GM12891 (cell line): ENCODE measurements around the gene MRM3.
"Not testable (repeated sequence)": the region's sequence is repeated elsewhere in the genome, so short reads cannot be mapped to it uniquely, and the experiment has no call there.

Experiments
- DNase-seq: peaks from one replicate; pipeline ENCODE4 v3.0.0; 2011; ENCODE audit warnings: low spot score; ENCODE audit not compliant: insufficient read length
- FAIRE-seq: peaks from 2 replicates; lab custom pipeline; 2011; peaks lifted over from hg19 to GRCh38; lab: Jason Lieb, UNC
- PAX5 ChIP-seq: IDR thresholded peaks from 2 replicates; pipeline ENCODE4 v1.6.1; 2011; ENCODE audit warnings: low read length, moderate library complexity, mild to moderate bottlenecking; ENCODE audit not compliant: insufficient read depth, severe bottlenecking
- POLR2A ChIP-seq: IDR thresholded peaks from 2 replicates; pipeline ENCODE4 v1.6.1; 2011; ENCODE audit warnings: low read depth, low read length, control low read depth
- POLR2AphosphoS5 ChIP-seq: IDR thresholded peaks from 2 replicates; pipeline ENCODE4 v1.6.1; 2011; ENCODE audit warnings: low read depth, low read length, control low read depth
- POU2F2 ChIP-seq: IDR thresholded peaks from 2 replicates; pipeline ENCODE4 v1.6.1; 2011; ENCODE audit warnings: low read depth, mild to moderate bottlenecking, control low read depth, low read length, moderate library complexity
- SPI1 ChIP-seq: IDR thresholded peaks from 2 replicates; pipeline ENCODE4 v1.6.1; 2011; ENCODE audit warnings: low read depth, low read length, control low read depth
- TAF1 ChIP-seq: IDR thresholded peaks from 2 replicates; pipeline ENCODE4 v1.6.1; 2011; ENCODE audit warnings: low read depth, low read length, control low read depth

The MRM3 gene

DNA sequence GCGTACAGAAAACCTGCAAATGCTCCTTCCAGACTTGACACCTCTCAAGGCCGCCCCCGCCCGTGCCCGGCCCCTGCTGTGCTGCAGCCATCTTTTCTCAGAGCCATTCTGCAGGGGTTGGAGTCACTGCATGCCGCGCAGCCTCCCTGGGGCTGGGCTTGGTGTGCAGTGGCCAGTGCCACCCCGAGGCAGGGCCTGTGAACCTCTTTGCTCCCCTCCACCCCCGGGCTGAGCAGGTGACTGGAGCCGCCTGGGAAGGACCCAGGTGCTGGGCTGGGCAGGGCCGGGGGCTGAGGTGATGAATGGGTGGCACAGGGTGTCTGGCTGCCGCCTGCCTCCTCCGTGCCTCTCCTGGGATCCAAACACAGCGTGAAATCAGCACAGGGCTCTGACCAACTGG lies 20.3 kb downstream of the MRM3 start:
- TF ChIP-seq TAF1 (no peak), POLR2AphosphoS5 (no peak), SPI1 (no peak), POLR2A (no peak), POU2F2 (no peak)
- no peak for DNase-seq
- no peak for FAIRE-seq

DNA sequence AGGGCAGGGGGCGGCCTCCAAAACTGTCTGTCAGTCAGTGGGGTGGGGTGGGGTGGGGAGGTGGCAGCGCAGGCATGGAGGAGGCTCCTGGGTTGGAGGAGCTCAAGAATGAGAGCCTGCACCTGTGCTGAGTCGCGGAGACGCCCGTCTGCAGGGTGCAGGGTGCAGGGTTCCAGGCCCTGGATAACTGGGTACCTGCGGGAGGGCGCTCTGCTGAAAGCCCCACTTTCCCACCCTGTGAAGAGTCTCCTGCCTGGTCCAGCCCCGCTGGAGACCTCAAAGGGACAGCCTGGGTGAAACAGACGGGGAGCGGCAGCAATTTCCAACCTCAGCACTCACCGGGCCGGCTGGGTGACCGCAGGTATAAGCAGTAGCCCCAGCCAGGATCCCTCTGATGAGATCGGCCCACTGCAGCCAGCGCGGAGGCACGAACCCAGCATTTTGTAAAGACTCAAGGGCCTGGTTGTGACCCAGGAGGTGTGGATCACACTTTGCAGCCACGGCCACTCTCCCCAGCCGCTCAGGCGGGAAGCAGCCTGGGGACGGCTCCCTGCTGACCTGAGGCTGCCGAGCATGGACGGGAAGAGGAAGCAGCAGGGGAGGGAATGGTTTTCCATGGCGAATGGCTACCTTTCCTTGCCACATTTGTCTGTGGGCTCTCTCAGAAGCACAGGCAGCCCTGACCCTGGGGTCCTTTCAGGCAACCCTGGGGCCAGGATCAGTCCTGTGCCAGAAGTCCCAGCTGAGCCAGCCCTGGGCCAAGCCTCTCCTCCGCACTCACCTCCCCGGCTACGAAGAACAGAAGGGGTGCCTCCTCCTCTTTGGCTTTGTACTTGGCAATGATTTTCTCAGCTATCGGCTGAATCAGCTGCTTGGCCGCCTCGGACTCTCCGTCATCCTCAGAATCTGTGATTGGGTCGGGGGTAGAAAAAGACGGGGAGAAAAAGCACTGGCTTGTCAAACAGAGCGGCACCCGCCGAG lies 21.0 kb downstream of the MRM3 start:
- TF ChIP-seq SPI1 (no peak), TAF1 (no peak), POLR2A (no peak), POU2F2 (no peak), POLR2AphosphoS5 (no peak)
- DNase-seq (no peak), FAIRE-seq (no peak)

DNA sequence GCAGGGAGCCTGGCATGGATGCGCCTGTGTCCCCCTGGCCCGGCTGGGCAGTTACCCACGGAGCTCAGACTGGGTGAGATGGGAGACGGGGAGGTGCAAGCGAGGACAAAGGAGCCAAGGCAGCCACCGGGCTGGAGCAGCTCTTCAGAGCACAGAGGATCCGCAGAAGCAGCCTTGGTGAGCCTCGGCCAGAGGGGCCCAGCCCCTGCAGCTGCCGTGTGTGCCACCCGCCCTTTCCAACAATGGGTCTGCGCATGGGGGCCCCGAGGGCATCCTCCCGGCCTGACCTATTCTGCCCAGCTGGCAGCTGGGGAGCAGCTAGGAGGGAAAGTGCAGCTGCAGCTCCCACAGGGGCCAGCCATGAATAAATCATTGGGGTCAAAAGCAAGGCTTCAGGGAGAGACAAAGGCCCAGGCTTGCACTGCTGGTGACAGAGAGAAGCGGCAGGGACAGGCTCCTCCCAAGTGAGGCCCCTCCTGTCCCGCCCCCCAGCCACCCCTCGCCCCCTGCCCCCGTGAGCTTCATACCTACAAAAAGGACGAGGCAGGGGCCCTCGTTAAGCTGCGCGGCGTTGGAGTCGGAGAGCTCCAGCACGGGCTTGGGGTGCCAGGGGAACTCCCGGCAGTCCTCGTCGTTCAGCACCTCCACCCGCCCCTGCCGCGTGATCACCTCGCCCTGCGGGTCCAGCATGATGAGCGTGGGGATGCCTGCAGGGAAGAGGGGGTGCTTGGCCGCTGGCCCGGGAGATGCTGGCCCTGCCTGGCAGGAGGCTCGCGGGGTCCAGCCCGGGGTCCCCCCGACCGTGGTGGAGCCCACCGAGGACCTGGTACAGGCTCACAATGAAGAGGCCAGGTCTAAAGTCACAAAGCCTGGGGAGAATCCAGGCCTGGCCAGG lies 22.6 kb downstream of the MRM3 start:
- FAIRE-seq, result no peak
- TF ChIP-seq POLR2A (no peak), POLR2AphosphoS5 (no peak), POU2F2 (no peak), TAF1 (no peak), PAX5 (no peak), SPI1 (no peak)
- no peak for DNase-seq

DNA sequence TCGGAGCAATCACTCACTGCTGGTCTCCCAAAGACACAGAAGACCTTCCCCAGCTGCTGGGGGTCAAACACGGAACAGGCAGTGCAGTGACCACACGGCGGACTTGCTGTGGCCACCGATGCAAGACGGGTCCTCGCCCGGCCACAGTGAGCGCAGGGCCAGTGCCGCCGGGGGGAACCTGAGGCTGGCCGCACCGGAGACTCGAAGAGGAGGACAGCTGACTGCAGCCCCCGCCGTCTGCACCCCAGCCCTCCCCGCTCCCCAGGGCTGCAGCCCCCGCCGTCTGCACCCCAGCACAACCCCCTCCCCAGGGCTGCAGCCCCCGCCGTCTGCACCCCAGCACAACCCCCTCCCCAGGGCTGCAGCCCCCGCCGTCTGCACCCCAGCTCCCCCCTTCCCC lies 23.7 kb downstream of the MRM3 start:
- FAIRE-seq, DNase-seq: not testable (repeated sequence)

DNA sequence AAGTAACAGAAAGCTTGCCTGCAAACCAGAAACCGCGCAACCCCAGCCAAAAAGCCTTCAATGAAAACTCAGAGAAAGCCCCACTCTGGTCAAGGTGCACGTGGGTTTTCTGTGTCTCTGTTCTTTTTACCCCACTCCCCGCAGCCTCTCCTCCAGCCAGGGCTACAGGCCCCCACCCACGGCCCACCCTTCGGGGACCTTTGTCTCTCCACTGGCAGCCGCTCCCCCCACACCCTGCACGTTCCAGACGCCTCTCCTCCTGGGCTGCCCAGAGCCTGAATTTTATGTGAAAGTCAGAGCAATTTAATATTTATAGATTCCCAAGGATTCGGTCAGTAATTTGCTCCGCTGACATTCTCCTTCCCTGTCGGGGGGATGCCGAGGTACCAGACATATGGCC lies 24.2 kb downstream of the MRM3 start:
- FAIRE-seq (no peak), DNase-seq (no peak)
- TF ChIP-seq PAX5 (no peak), POU2F2 (no peak), TAF1 (no peak), SPI1 (no peak), POLR2AphosphoS5 (no peak), POLR2A (no peak)

DNA sequence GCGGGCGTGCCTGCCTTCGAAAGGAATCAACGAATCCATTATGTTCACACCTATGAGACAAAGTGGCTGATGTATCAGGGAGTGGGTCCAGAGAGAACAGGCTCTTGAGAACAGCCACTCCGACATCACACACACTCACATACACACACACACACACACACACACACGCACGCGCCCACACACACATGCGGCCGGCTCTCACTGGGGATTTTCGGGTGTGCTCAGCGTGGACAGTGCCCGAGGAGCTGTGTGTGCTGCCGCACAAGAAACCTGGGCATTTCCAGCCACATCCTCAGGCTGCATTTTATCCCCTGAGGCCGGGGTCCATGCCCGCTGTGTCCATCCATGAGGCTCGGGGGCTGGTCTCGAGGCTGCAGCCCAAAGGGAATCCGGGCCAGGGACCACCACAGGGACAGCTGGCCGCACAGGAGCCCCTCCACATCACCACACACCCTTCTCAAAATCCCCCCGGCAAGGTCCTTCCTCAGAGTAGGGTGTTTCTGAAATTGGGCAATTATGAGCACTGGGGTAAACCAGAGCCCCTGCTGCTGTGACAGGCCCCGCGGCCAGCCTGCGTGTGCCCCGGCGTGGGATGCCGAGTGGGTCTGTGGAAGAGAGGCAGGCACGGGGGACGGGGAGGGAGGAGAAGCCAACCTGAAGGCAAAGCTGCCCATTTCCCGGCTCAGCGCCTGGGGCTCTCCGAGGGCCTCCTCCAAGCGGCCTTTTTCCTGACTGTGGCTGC lies 24.8 kb downstream of the MRM3 start:
- FAIRE-seq (no peak), DNase-seq (no peak)

DNA sequence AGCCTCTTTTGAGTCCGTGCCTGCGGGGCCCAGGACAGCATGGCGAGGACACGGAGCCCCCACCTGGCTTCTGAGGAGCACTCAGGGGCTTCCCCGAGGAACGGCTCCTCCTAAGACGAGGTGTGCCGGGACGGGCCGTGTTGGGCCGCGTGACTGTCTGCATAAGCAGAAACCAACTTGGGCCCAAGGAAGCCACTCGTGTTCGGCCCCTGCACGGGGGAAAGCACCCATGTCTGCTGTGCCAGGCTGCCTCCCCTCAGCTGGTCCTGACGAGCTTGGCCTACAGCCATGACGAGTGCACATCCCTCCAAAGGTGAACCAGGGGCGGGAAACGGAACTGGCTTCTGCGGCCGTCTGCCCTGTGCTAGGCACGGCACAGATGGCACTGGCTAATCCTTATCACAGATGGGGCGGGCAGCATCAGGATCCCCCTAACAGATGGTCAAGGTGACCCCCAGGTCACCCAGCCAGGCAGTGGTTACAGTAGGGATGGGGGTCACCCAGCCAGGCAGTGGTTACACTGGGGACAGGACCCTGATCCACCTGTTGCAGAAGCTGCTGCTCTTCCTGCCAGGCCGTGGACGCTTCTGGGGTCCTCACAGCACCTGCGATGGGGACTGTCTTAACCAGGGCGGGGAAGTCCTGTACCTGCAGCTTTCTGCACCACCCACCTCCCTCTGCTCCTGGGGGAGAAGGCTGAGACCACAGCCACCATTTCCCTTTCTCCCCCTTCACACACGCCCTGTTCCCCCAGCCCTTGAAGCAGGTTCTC lies 25.6 kb downstream of the MRM3 start:
- no peak for DNase-seq
- FAIRE-seq, result no peak
- TF ChIP-seq SPI1 (no peak), POLR2AphosphoS5 (no peak), TAF1 (no peak), POU2F2 (no peak), PAX5 (no peak), POLR2A (no peak)

More for the DNA sequence above, 24.8 kb downstream of the MRM3 start:
- TF ChIP-seq POLR2A (no peak), SPI1 (no peak), PAX5 (no peak), POLR2AphosphoS5 (no peak), POU2F2 (no peak), TAF1 (no peak)

DNA sequence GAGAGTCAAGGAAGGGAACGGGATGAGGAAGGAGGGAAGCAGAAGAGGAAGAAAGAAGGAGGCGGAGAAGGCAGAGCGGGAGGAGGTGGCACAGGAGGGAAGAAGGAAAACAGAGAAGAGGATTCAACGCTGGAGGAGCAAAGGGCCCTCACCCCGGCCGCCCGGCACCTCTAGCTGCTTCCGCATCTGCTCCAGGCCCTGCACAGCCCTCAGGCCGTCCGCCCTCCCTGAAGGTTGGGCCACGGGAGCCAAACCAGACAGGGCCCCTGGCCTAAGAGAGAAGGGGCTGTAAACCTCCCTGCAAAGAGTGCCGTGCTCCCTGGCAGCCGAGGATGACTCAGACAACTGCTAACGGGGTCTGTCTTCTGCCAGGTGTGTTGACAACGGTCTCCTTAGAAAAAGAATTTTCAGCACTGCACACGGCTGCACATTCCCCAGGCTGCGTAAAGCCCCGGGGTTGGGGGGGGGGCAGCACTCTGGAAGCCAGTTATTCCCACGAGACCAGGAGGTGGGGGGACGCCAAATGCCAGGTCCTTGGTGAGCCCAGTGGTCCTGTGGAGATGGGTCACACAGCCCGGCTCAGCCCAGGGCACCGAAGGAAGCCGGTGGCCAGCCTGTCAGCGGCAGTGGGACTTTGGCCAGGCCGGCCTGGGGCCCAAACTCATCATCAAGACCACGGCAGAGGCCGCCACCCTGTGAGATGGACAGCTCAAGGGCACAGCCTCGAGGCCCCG lies 29.1 kb downstream of the MRM3 start:
- DNase-seq, result no peak
- FAIRE-seq, result no peak
- TF ChIP-seq POLR2A, result no peak
- no peak for TF ChIP-seq TAF1
- TF ChIP-seq POU2F2, result no peak
- no peak for TF ChIP-seq POLR2AphosphoS5
- TF ChIP-seq SPI1, result no peak
- no peak for TF ChIP-seq PAX5
